HG02885 (cell line): ENCODE measurements around the gene ZBTB8OS.

Experiments used
- ATAC-seq: cut with Tn5 transposase; IDR thresholded peaks from one replicate; pipeline ENCODE4 v1.9.1; 2021; ENCODE audit warnings: mild to moderate bottlenecking; ENCODE audit not compliant: unreplicated experiment, poor library complexity

ZBTB8OS gene

DNA sequence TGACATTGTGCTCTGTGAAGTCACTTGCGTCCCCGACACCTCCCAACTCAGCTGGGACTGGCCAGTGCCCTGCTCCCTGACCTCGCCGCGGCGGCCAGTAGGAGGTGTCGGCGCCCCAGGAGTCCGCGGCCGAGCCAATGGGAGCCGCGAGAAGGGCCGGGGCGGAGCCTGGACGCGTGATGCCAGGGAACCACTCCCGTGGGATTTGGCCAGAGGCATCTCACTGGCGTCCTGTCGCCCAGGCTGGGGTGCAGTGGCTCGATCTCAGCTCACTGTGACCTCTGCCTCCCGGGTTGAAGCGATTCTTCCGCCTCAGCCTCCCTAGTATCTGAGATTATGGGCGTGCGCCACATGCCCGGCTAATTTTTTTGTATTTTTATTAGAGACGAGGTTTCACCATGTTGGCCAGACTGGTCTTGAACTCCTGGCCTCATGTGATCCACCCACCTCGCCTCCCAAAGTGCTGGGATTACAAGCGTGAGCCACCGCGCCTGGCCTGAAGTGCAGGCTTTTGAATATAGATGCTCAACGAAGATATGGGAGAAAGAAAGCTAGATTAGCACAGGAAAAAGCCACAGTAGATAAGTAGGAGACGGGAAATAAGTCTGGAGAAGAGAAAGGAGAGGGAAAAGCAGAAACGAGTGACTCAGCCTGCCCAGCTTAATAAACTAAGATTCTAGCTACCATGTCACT lies 38.0 kb downstream of the ZBTB8OS start:
- ATAC-seq = peak; percentile 88

DNA sequence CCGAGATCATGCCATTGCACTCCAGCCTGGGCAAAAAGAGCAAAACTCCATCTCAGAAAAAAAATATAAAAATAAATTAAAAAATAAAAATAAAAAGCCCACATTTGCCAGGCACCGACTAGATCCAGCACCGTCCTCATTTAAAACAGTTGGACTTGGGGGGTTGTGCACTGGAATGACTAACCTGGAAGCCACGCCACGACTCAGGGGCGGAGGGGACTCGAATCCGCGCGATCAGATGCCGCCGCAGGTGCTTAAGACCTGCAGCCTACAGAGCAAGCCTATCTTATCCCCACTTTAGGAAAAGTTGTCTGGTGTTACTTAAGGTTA lies 38.5 kb downstream of the ZBTB8OS start:
- no peak for ATAC-seq

GRCh38 chr1:32609180-32609579 lies 41.2 kb downstream of the ZBTB8OS start:
- no peak for ATAC-seq

GRCh38 chr1:32606565-32607371 lies 43.6 kb downstream of the ZBTB8OS start:
- ATAC-seq = no peak

DNA sequence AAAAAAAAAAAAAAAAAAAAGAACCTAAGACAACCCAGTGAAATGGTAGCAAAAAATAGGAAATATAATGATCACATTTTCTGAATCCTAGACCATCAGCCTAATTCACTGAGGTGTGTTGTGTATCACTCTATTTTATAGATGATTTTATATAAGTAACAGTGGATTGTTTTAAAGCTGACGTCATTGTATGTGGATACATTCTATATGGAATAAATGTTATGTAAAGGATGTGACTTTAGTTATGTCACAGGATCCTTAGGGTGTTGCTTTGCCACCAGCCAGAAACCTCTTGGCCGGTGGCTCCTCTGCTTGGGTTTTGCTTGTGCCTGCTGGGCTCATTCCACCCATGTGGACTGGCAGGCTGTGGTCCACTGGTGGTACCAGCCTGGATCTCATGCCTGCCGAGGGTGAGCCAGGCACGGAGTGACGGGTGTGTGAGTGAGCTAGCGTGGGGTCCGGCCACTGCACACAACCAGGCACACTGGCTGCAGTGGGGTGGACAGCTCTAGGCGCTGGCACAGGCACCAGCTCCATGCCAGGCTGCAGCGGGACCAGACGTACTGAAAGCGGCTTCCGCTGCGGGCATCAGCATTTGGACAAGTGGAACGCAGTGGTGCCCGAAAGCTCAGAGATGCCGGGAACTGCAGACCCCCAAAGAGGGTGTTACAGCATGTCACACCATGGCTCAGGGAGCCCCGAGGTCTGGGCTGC lies 44.5 kb downstream of the ZBTB8OS start:
- ATAC-seq = no peak

DNA sequence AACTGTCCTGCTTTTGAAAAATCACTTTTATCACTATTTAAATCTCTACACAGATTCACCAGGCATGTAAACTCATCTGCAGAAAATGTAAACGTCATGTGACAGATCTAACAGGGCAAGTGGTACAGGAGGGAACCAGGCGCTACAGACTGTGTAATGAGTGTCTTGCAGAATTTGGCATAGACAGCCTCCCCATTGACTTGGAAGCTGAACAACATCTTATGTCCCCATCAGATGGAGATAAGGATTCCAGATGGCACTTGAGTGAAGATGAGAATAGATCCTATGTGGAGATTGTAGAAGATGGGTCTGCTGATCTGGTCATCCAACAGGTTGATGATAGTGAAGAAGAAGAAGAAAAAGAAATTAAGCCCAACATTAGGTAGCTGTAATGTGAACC lies 50.3 kb downstream of the ZBTB8OS start:
- ATAC-seq = no peak

- ATAC-seq = no peak
Observed at GRCh38 chr1:32592943-32593342, 57.4 kb downstream of the ZBTB8OS start.

DNA sequence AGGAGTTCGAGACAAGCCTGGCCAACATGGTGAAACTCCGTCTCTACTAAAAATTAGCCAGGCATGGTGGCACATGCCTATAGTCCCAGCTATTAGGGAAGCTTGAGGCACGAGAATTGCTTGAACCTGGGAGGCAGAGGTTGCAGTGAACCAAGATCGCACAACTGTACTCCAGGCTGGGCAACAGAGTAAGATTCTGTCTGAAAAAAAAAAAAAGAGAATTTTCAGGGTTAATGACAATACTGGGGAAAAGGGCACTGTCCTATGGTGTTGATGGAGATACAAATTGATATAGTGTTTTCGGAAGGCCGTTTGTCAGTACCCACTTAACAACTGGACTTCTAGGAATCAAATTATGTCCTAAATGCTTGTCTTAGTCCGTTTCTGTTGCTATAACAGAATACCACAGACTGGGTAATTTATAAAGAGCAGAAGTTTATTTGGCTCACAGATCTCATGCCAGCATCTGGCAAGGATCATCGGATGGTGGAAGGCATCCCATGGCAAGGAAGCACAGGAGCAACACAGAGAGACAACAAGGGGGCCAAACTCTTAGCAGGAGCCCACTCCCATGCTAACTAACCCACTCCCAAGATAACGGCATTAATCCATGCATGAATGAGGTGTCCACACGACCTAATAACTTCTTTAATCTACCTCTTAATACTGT lies 69.9 kb downstream of the ZBTB8OS start:
- ATAC-seq = no peak
